Embryonic facial prominence (tissue), 1 donor: ENCODE measurements around the gene KCNN3.

Source experiments
- DNase-seq: peaks from one replicate; pipeline ENCODE4 v3.0.0-alpha.2; 2016; ENCODE audit errors: extremely low spot score

KCNN3 gene

DNA sequence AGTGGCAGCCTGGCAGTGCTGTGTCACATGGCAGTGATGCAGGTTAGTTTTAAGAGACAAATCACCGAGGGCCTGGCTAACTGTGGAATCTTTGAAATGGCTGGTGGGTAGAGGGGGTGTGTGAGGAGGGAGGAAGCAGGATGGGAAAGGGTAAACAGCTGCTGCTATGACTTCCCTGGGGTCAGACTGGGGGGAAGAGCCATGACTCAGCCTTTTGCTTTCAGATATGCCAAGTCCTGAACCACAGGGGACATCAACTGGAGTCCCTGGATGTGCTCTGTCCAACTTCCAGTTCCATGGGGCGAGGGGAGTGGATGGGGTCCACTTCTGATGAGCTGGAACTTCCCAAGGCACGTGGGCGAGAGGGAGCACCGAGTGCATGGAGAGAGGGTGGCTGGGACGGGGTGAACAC lies 141.0 kb downstream of the KCNN3 start:
- no peak for DNase-seq

DNA sequence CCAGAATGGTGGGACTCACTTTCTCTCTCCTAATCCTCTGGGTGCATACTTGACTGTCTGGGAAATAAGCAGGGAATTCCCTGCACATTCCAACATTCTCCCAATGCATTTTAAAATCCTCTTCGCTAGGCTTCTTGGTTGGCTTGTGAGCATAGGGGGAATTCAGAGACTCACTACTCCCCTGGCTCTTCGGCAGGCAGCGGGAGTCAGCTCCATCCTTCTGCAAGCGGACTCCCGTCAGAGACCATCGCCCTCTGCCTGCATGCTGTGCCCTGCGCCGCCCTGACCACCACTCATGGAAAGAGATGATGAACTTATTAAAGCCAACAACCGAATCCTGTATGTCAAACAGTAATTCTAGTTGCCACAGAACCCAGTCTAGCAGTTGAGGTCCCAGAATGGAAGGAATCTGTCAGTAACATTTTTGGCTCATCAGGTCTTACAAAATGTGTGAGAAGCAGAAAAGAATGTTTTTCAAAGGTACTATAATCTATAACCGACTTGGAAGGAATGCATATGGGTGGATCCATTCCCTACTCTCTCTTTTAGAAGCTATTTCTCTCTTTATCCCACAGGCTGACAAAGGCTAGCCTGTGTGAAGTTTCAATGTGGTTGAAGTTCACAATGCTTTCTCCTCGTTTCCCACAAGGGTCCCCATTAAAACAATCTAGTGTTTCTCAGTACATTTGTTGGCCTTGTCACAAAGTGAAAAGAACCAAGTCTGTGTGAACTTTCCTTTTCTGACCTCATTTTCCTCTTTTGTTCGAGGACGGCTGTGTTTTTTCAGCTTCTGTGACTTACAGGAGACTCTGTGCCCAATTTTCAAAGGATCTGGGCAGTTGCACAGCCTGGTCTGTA lies 143.0 kb downstream of the KCNN3 start:
- no peak for DNase-seq

DNA sequence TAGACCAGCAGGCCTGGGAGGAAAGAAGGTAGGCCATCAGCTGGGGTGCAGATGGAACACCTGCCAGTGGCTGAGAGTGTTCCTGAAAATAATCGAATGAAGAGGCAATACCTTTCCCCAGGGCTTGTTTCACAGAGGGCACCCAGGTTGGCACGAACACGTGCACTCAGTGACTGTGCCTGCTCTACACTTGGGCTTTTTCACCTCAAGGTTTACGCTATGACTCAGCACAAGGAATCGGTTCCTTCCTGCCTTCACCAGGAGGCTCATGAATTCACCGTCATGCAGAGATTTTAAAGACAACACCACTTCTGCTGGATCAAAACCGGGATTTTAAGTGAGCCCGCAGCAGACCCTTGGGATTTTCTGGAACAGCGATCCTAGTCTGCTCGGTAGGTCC lies 143.6 kb downstream of the KCNN3 start:
- no peak for DNase-seq

DNA sequence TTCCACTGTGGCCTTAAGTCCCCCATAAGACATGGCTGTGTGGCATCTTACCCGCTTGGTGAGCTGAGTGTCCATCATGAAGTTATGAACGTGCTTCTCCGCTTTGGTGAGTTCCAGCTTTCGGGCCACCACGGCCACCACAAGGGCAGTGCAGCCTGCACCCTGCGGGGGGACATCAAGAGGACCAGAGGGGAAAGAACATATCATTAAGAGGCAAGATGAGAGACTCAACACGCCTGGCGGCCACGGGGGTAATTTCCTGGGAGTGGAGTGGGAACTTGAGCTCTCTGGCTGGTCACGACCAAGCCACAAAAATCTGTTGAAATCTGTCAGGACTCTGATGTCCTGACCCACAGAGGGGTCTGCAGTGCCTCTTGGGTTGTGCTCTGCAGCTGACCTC lies 144.2 kb downstream of the KCNN3 start:
- no peak for DNase-seq

DNA sequence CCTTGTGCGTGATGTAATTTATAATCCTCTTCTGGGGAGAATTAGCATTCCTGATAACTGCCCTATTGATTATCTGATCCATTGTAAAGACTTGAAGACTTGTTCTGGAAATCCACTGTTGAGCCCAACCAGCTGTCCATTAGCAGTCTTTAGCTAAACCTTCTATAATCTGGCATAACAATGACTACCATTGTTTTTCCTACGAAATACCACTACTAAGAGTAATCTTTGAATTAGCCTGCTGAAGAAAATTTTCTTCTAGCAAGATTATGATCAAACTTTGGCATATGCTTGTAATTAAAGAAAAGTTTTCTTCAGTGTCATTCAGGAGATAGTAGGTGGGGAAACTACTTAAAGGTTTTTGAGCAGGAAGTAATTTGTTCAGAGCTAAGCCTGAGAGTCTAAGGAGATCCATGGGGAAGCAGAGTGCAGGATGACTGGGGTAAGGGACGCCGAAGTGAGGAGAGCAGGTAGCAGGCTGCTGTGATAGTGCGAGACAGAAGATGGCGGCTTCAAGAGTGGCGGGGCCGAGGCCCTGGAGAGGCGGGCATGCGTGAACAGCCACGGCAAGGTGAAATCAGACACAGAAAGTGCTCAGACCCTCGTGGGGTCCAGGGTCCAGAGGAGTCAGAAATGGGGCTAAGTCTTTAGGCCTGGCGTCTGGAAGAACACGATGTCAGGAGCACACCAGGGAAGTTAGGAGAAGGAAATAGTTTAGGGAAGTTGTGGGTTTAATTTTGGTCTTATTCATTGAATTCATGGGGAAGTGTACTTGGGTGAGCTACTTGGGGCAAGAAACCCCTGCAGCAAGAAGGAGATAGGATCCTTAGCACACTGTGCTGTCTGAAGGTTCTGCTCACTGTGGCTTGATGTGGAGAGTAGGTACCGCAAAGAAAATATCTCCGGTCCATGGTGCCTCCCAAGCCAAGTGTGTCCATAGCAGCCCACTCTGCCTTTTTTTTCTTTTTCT lies 149.5 kb downstream of the KCNN3 start:
- DNase-seq: no peak

- no peak for DNase-seq
Measured at GRCh38 chr1:154719586-154720327, 150.3 kb downstream of the KCNN3 start.

DNA sequence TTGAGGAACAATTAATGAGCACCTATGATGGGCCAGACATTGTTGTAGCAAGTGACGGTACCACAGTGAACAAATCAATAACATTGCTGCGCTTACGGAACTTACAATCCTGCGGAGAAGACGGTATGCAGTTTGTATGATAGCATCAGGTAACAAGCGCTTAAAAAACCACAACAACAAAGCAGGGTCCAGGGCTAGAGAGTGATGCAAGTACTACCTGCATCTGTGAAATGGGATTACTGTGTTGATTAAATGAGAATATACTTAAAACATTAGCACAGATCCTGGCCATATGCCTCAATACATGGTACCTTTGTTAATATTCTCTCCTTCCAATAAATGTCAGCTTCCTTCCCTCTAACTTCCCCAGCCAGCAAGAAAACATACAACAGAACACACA lies 151.5 kb downstream of the KCNN3 start:
- DNase-seq: no peak

GRCh38 chr1:154717528-154717924 lies 152.6 kb downstream of the KCNN3 start:
- DNase-seq: no peak

GRCh38 chr1:154716614-154717527 lies 153.2 kb downstream of the KCNN3 start:
- DNase-seq: no peak

- no peak for DNase-seq
Measured at GRCh38 chr1:154716011-154716410, 154.1 kb downstream of the KCNN3 start.

DNA sequence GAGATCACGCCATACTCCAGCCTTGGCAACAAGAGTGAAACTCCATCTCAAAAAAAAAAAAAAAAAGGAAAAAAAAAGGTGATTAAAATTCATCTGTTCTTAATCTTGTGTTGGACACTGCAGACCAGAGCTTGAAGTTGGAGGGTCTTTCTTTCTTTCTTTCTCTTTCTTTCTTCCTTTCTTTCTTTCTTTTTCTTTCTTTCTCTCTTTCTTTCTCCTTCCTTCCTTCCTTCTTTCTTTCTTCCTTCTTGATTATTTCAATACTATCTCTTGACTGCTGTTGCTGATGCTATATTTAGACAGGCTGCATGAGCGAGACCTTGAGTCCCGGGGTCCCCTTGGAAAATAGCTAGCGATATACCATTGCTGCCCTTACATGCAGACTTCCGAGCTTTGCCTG lies 154.7 kb downstream of the KCNN3 start:
- DNase-seq: no peak

DNA sequence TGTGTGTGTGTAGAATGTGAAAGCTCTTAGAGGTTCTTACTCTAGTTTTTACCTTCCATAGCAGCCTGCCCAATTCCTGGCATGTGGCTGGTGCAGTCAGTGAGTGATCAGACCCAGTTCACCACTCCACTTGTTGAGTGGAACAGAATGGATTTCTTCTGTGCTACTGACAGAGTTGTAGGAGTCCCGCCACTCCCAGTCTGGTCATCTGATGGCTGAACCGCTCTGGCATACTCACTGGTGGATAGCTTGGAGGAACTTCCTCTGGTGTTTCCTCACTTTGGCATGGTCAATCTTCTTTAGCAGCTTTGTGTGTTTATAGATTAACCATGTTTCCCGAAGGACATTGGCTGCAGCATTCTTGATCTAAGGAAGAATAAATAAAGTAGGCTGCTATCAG lies 155.4 kb downstream of the KCNN3 start:
- no peak for DNase-seq

GRCh38 chr1:154714052-154714623 lies 155.9 kb downstream of the KCNN3 start:
- no peak for DNase-seq

DNA sequence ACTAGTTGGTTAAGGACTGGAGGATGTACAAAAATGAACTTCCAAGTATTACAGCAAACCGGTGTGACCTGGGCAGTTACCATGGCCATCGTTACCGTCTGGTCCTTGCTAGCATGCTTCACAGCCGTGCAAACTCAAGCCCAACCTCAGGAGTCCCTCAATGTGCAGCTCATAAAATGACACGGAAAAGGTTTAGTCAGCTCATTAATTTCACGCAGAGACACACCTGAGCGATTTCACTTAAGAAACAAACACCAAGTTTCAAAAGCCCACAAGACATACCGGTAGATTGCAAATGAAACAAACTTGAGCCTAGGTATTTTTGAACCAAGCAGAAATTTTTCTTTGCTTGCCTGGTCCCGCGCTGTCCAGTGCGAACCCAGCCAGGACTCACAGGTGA lies 157.1 kb downstream of the KCNN3 start:
- DNase-seq: no peak

DNA sequence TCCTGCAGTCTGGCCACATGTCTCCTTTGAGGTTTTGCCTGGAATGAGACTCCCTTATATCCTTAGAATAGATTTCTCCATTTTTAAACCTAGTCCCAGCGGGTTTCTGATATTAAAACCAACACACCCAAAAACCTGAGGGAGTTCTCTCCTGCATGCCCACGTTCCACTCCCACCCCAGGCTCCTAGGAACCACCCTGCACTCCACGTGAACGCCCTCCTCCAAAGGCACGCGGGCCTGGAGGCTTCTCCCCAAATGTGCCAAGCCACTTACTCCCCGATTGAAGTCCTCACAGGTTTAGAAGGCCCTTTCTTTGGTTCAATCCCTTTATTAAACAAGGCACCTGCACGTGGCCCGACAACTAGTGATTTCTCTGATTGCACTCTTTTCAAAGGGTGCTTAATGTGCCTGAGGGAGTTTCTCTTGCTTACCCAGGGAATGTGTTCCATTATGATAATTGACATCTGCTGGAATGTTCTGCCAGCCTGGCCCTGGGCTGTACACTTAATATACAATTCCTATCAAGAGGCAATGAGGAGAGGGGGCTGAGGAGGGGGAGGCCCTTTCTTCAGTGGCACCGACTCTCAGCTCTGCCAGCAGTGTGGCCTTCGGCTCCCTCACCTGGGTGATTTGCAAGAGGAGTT lies 157.8 kb downstream of the KCNN3 start:
- DNase-seq: no peak

DNA sequence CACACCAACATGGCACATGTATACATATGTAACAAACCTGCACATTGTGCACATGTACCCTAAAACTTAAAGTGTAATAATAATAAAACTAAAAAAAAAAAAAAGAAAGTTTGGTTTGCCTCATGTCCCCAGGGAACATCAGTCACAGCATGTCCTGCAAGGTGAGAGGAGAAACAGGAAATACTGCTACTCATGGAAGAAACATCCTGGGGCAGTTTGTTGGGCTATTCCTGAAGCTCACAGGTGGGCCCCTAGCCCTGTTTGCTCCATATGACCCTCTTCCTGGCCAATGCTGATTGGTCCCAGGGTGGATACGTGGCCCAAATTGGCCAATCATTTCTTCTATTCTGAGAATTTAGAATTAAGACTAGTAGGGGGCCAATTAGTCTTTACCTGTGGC lies 158.7 kb downstream of the KCNN3 start:
- no peak for DNase-seq

- no peak for DNase-seq
Measured at GRCh38 chr1:154710106-154710505, 160.0 kb downstream of the KCNN3 start.

DNA sequence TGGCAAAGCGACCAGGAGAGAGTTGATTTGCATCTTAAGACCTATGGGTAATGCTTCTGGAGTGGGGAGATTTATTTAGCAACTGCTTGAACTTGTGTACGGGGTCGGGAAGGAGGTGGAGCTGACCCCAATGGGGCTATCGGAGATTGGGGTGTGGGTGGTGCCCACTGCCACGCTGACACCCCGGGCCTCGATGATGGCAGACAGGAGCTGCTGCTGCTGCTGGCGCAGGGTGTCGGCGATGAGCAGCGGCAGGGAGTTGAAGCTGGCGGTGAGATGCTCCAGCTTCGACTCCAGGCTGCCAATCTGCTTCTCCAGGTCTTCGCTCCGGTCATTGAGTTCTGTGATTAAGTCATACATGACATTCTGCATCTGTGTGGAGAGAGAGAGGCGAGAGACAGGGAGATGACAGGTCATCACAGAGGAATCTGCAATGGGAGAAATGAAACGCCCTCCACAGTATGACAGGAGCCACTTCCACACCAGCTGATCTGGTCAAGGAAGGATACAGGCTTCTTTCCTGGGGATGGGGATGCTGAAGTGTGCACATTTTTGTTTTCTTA lies 162.1 kb downstream of the KCNN3 start:
- DNase-seq: no peak

- DNase-seq: no peak
Measured at GRCh38 chr1:154706851-154707250, 163.2 kb downstream of the KCNN3 start.

- DNase-seq: no peak
Measured at GRCh38 chr1:154705544-154705943, 164.5 kb downstream of the KCNN3 start.
